ENCODE measurements around the gene NPHS1.
A peak's percentile ranks its signal among the peaks of the same experiment; 100 is the strongest.
"Not testable (repeated sequence)": the region's sequence is repeated elsewhere in the genome, so short reads cannot be mapped to it uniquely, and the experiment has no call there.

The NPHS1 gene

DNA sequence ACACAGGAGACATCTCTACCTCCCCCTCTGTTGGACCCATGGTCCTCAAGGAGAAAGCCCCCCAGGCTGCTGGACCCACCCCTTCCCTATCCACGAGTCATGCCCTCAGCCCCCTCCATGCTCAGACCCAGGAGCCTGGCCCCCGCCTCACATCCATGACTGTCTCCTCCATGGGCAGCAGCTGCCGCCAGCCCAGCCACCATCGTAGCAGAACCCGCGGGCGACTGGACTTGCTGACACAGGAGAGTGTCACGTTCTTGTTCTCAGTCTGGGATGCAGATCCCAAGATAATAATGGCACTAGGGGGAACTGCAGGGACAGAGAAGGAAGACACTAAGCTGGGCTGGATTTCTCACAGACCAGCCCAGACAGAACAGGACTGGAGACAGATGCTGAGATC is 3.8 kb downstream of the NPHS1 start:
- no peak for DNase-seq

DNA sequence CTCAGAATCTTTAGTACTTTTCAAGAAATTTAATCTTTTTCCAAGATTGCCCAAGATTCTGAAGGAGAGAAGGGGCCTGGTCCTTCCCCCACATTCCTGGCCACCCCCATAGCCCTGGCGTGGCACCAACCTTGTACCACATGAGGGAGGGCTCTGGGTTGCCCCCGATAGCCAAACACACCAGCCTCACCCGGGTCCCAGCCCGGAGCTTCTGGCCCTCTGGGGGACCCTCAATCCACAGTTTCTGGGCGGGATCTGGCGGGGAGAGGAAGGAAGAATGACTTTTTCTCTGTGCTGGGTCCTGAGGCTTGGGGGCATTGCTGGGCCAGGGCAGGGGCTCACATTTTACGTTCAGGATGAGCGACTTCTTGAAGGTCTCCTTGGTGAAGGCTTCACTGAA is 4.4 kb downstream of the NPHS1 start:
- no peak for DNase-seq

DNA sequence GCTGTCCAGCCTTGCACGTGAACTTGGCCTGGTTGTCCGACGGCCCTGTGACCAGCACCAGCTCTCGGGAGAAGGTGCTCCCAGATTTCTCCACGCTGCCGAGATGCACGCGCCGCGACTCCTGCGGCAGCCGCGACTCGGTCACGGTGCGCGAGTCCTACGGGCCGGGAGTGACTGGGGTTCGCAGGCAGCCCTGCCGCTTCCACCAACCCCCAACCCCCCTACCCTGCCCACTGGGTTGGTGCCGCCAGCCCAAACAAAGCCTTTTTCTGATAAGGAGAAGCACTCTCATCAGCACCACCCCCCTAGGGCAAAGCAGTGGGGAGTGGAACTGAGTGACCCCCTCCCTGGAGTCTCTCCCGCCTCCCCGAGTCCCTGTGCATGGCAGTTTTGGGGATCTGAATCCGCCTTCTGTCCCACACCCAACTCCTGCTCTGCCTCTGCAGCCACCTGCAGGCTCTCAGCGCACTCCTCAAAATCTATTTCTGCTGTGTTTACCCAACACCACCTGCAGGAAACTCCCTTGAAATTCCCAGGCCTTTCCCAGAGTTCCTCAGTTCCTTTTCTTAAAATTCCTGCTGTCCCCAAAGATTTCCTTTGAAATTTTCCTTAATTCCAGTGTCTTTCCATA is 6.2 kb downstream of the NPHS1 start:
- DNase-seq = no peak

DNA sequence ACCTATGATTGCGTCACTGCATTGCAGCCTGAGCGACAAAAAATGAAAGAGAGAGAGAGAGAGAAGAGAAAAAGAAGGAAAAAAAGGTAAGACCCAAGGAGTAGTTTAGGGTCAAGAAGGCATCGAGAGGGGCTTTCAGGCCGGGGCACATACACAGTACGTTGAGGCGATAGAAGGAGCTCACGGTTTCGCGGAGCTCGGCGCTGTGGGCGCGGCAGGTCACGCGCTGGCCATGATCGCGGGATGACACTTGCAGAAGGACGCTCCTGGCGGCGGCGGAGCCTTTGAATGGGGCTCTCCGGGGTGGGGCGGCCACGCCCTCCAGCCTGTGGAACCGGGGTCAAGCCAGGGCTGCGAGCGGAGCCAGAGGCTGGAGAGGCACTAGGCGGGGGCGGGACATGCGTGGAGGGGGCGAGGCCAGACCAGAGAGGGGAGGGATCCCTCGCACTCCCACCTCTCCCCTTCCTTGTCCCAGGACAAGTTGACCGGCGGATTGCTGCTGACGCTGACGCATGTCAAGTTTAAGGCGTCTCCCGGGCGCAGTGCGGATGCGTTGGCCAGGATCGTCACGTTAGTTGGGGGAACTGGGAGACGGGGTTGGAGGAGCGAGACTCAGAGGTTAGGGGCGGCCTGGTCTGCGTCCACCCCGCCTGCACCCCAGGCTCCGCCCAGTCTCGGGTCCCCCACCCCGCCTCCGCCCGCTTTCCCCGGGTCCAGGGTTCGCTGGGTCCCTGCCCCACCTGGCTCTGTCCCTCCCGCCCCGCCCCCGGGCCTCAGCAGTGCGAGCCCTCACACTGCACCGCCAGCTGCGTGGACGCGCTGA is 6.9 kb downstream of the NPHS1 start:
- no peak for DNase-seq

DNA sequence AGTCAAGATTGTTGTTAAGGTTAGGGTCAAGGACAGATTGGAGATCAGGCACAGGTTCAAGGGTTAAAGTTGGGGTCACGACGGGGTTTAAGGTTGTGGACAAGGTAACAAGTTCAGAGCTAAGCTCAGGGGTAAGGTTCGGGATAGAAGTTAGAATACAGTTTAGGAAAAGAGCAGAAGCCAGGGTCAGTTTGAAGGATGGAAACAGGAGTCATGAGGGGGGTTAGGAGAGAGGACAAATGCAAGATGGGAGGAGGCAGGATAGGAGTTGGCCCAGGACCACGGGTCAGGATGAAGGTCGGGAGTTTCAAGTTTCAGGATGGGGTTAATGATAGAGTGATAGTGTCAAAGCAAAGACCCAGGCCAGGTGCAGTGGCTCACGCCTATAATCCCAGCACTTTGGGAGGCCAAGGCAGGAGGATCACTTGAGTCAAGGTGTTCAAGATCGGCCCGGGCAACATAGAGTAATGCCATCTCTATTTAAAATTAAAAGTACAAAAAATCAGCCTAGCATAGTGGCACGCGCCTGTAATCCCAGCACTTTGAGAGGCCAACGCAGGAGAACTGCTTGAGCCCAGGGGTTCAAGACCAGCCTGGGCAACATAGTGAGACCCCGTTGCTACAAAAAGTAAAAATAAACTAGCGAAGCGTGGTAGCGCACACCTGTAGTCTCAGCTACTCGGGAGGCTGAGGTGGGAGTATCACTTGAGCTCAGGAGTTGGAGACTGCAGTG is 7.7 kb downstream of the NPHS1 start:
- DNase-seq = no peak

DNA sequence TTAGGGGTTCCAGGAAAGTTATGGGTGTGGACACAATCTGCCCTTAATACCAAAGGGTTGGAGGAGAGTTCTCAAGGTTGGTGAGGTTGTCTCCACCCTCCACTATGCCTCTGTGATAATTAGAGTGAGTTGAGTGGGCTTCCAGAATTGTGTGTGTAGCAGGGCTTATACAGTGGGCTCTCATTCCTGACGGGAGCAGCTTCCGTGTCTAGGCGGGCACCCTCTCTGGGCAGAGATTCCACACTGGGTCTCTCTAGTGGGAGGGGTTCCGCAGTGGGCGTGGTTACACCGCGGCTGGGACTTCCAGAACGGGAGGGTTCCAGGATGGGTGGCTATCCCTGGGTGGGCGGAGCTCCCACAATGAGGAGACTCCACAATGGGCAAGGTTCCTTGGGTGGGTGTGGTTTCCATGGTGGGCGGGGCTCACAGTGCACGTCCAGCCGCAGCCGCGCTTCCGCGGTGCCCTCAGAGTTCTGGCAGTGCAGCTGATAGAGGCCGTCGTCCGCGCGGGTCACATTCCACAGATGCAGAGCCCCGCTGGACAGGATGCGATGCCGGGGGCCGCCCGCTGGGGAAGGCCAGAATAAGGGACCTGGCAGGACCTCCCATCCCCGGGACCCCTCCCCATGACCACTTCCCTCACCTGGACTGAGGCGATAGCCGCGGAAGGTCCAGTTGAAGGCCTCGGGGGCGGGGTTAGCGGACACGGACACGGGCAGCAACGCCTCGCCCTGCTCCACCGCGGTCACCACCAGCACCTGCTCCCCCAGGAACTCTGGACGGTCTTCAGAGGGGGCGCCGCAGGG is 8.4 kb downstream of the NPHS1 start:
- no peak for DNase-seq

DNA sequence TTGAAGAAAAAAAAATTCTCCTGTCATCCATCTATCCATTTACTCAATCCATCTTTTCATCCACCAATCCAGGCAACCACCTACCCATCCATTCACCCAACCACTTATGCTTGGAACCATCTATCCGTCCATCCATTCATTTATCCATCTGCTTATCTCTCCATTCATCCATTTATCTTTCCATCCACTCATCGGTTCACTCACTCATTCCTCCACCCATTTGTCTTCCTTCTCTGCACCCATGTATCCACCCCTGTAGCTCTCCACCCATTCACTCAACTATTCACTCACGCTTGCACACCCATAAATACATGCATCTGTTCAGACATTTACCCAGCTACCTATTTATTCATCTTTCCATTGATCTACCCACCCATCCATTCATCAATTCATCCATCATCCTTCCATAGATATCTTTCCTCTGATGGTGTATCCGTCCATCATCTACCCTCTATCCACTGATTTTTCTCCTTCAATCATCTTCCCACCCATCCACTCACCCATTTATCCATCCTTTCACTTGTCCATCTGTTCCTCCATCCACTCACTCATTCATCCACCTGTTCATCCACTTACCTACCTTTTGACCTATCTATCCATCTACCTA is 9.5 kb downstream of the NPHS1 start:
- no peak for DNase-seq

DNA sequence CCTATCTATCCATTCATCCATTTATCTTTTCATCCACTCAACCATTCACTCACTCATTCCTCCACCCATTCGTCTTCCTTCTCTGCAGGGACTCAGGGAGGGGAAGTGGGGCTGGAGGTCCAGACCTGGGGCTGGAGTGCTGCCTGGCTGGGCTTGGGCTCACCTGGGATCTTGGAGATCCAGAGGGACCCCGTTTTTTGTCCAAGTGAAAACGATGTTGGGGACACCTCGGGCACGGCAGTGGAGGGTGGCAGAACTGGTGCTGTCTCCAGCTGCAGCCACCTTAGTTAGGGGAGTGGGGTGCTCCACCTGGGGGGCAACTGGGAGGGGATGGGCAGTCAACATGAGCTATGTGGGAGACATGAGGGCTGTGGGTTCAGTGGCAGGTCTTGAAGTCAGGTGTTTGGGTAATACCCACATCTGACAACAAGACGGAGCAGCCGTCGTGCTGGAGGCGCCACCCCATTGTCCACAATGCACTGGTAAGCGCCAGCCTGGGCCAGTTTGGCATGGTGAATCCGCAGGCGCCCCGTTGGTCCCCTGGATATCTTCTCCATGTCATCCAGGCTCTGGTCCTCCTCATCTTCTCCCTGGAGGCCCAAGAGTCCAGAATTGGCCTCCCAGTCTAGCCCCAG is 10.2 kb downstream of the NPHS1 start:
- DNase-seq = no peak

DNA sequence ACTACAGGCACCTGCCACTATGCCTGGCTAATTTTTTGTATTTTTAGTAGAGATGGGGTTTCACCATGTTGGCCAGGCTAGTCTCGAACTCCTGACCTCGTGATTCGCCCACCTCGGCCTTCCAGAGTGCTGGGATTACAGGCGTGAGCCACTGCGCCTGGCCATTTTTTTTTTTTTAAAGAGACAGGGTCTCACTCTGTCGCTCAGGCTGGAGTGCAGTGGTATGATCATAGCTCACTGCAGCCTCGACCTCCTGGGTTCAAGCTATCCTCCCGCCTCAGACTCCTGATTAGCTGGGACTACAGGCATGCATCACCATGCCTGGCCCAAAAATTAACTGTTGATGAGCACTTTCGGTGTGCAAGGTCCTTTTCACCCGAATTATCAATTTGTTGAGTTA is 16.2 kb downstream of the NPHS1 start:
- DNase-seq = not testable (repeated sequence)

DNA sequence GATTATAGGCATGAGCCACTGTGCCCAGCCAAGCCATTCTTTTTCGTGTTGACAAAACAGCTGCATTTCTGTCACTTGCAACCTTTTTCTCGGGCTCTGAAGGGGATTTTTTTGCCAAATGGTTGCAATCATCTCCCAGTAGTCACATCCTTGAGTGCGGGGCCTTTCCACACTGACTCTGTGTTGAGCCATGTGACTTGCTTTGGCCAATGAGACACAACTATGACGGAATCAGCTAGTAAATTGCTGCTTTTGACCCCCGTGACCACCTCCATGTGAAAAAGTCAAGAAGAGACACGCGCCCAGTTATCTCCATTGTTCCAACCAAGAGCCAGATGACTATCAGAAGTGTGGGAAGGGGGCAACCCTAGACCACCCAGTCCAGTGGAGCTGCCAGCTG is 18.3 kb downstream of the NPHS1 start:
- no peak for DNase-seq

DNA sequence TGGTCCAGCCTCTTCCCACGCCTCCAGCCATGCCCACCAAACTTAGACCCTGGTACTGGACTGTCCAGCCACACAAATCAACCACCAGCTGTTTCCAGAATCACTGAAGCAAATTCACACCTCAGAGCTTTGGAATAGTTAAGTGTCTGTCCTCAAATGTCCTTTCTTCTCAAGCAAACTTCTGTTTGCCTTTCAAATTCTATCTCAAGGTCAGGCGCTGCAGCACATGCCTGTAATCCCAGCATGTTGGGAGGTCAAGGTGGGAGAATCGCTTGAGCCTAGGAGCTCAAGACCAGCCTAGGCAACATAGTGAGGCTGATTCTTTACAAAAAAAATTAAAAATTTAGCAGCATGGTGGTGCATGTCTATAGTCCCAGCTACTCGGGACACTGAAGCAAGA is 20.2 kb downstream of the NPHS1 start:
- no peak for DNase-seq

DNA sequence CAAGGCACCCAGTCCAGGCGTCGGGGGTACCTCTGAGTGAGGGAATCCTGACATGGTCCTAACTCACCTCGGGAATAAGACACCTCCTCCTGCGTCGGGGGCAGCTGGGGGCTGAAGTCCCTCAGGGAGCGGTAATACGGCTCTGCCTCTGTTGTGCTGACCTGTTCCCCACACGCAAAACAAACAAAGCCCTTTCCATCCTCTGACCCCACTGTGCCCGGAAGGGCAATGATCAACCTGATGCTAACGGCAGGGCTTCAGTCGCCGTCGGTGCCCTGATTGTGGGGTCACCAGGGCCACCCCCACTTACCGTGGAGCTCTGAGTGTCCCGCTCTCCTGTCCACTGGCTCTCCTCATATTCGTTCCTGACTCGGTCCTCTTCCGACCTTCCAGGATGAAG is 21.3 kb downstream of the NPHS1 start:
- DNase-seq = no peak

DNA sequence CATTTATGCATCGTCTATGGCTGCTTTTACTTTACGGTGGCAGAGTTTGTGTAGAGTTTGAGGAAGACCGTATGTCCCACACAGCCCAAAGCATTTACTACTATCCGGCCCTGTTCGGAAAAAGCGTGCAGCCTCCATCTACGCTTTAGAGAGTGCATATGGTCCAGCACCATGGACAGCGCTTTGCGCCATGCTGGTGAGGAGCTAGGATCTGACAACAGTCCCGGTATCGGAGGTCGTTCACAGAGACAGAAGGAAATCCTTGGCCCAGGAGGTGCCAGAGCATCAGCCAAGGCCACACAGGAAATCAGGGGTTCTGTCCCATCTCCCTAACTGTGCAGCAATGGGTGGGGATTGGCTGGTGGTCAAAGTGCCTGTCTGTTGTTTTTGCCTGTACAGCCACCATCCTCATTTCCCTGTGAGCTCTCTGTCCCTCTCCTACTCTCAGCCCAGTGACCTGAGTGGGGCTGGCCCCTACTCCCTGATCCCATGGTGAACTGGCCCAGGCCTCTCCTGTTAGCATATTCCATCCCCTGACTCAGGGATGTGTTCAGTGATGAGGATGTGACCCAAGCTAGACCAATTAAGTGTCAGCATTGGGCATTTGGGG is 23.5 kb downstream of the NPHS1 start:
- peak; percentile 58 for DNase-seq

DNA sequence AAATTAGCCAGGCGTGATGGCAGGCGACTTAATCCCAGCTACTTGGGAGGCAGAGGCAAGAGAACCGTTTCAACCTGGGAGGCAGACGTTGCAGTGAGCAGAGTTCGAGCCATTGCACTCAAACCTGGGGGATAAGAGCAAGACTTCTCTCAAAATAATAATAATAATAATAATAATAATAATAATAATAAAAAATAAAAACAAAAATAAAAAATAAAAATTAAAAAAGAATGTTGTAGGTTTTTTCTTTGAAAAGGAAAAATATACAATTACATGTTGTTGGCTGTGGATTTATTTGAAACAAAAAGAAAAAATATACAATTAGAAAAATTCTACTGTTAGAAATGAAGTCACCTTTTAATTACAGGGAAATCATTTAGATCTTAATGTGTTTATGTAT is 28.2 kb downstream of the NPHS1 start:
- DNase-seq = no peak

DNA sequence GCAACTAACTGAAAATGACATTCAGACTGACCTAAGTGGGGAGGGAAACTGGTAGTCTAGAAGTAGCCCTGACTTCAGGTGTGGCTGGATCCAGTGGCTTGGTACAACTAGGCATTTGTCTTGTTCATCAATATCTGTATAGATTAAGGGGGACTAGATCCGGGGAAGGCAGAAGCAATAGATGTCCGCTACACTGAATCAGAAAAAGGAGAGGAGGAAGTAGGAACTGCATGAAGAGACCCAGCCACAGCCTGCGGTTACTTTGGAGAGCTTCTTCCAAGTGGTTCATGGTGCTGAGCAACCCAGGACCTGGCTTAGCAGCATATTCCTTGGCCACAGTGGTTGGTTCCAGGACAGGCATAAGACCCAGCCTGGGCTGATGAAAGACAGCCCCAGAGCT is 29.7 kb downstream of the NPHS1 start:
- DNase-seq = no peak

DNA sequence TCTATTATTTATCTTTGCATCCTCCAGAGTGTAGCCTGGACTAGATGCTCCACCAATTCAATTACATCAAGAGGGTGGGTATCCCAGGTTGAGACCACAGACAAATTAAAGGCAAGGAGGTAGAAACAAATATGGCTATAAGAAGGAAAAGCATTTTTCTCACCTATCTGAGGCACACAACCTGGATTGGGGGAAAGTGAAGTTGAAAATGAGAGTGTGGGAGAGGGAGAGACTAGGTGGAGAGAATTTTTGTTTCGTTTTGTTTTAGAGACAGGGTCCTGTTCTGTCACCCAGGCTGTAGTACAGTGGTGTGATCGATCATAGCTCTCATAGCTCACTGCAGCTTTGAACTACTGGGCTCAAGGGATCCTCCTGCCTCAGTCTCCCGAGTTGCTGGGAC is 33.9 kb downstream of the NPHS1 start:
- DNase-seq = no peak

DNA sequence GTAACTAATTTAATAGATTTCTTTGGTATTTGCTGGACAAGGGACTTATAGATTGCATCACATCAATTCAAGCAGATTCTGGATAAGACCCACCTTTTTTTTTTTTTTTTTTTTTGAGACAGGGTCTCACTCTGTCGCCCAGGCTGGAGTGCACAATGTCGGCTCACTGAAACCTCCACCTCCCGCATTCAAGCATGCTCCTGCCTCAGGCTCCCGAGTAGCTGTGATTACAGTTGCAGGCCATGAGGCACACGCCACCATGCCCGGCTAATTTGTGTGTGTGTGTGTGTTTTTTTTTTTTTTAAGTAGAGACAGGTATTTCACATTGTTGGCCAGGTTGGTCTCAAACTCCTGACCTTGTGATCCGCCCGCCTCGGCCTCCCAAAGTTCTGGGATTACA is 35.5 kb downstream of the NPHS1 start:
- DNase-seq = no peak

DNA sequence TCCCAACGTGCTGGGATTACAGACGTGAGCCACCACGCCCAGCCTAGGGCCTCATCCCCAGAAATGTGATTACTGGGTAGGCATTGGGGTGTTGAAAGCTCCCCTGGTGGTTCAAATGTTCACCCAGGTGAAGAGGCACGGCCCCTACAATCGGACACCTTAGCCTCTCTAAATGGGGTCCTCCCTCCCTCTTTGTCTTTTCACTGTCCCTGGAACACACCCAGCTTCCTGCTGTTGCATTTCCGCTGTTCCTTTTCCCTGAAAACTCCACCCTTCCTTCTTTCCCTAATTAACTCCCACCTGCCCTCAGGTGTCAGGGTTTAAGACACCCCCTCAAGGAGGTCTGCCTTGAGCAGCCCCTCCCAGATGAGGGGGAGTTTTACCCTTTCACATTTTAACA is 36.0 kb downstream of the NPHS1 start:
- DNase-seq = no peak

DNA sequence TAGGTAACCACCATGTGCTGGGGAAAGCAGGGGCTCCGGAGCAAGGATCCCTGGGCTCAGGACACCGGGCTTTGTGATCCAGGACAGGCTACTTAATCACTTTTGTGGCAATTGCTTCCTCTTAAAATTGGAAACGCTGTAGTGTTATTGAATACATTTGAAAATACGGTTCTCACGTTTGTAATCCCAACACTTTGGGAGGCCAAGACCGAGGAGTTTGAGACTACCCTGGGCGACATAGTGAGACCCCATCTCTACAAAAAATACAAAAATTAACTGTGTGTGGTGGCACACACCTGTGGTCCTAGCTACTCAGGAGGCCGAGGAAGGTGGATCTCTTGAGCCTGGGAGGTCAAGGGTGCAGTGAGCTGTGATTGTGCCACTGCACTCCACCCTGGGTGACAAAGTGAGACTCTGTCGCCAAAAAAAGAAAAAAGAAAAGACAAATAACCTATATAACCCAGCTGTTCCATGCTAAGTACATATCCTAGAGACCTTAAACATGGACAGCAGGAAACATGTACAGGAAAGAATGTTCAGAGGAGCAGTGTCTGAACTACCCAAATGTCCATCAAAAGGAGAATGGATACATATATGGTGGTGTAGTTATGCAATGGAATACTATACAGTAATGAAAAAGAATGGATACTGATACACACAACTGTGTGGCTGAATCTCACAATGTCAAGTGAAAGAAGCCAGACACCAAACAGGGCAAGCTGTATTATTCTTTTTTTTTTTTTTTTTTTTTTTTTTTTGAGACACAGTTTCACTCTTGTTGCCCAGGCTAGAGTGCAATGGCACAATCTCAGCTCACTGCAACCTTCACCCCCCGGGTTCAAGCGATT is 39.0 kb downstream of the NPHS1 start:
- DNase-seq = no peak

DNA sequence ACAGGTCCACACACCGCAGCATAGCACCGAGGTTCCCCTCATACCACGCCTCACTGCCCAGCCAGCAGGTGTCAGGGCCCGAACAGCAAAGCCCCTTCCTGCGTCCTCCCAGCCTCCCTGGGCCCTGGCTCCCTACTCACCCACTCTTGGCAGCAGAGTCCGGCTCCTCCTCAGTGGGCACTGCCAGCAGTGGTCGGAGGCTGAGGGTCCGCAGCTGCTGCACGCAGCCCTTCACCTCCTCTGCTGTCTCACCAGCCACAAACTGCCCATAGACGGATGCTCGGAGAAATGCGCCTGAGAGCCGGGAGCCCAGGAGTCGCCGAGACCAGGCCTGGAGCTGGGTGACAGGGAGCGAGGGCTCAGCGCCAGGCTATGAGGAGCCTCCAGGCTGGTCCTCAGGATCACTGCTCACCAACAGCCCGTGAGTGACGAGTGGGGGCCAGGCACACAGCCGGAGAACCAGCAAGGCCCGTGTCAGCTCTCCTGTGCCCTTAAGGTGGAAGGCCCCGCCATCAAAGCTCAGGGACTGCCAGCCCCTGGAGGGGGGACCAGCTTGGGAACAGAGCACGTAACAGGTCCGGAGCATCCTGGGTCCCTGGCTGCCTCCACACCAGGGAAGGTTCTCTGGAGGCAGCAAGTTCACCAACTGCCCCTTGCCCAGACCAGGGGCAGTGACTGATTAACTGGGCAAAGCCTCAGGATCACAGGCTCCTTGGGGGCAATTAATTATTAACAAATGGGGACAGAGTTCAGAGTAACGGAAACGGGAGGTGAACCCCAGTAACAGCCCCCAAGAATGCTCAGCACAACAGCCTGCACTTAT is 39.9 kb downstream of the NPHS1 start, which contains the start of gene PRODH2:
Gene PRODH2 (minus strand): TSS at position 626 of the 823 bp plus-strand sequence. CDS start 40 bp downstream, at position 586.
- no peak for DNase-seq
